Duodenal mucosa (tissue), 2 donors: ENCODE data around the gene NEURL1B.

ENCODE experiments used
- H3K27ac ChIP-seq: one replicate; pipeline ENCODE4 v1.7.0; 2013; ENCODE audit warnings: low read depth, low read length
- H3K27me3 ChIP-seq, 2 donors: one replicate each; pipeline ENCODE4 v1.7.0; 2013; ENCODE audit warnings: low read length in 2 of 2, control low read depth in 1 of 2; ENCODE audit not compliant: insufficient read depth in 2 of 2, control insufficient read depth in 1 of 2
- H3K36me3 ChIP-seq, 2 donors: one replicate each; pipeline ENCODE4 v1.7.0; 2013; ENCODE audit warnings: low read length in 2 of 2, control low read depth in 1 of 2; ENCODE audit not compliant: insufficient read depth in 2 of 2, control insufficient read depth in 1 of 2
- H3K4me1 ChIP-seq, 2 donors: one replicate each; pipeline ENCODE4 v1.7.0; 2013; ENCODE audit warnings: low read length in 2 of 2, control low read depth in 1 of 2; ENCODE audit not compliant: insufficient read depth in 2 of 2, control insufficient read depth in 1 of 2
- H3K4me3 ChIP-seq, 2 donors: one replicate each; pipeline ENCODE4 v1.7.0; 2013; ENCODE audit warnings: low read length in 2 of 2, low read depth in 1 of 2
- H3K9ac ChIP-seq, 2 donors: one replicate each; pipeline ENCODE4 v1.7.0; 2013; ENCODE audit warnings: low read length in 2 of 2, low read depth in 1 of 2
- H3K9me3 ChIP-seq, 2 donors: one replicate each; pipeline ENCODE4 v1.7.0; 2013; ENCODE audit warnings: low read length in 2 of 2, control low read depth in 1 of 2; ENCODE audit not compliant: control insufficient read depth in 1 of 2

Gene NEURL1B

GRCh38 chr5:172739375-172739774 is 98.3 kb downstream of the NEURL1B start:
- Histone ChIP-seq H3K27ac (no peak overlapping the region), H3K9me3 (no peaks in the 10 kb centered on the region), H3K4me3 (no peak overlapping the region), H3K9ac (no peak overlapping the region), H3K27me3 (no peaks in the 10 kb centered on the region), H3K4me1 (peaks cover 0 to 6% of the 10 kb centered on the region in 2 donors), H3K36me3 (no peaks in the 10 kb centered on the region)

- no peaks in the 10 kb centered on the region for H3K36me3 ChIP-seq
- H3K4me1 ChIP-seq: peaks cover 0 to 8% of the 10 kb centered on the region in 2 donors
- no peaks in the 10 kb centered on the region for H3K9me3 ChIP-seq
- no peak overlapping the region for H3K4me3 ChIP-seq
- no peak overlapping the region for H3K9ac ChIP-seq
- no peaks in the 10 kb centered on the region for H3K27me3 ChIP-seq
- peak overlapping the region; percentile 25 for H3K27ac ChIP-seq
Measured at GRCh38 chr5:172740428-172741205, 99.6 kb downstream of the NEURL1B start.
